Liver (tissue), 3 donors: ENCODE results near the gene CFAP77.
"Not testable (repeated sequence)": the region's sequence is repeated elsewhere in the genome, so short reads cannot be mapped to it uniquely, and the experiment has no call there.

Experiments
- CTCF ChIP-seq: fragments of 150-350 bp; IDR thresholded peaks from 2 replicates; pipeline ENCODE4 v1.5.1; 2017; ENCODE audit warnings: improper control_type of control experiment, low read depth, low read length; ENCODE audit not compliant: missing input control
- HNF4G ChIP-seq: IDR thresholded peaks from 2 replicates; pipeline ENCODE4 v1.6.1; 2016; ENCODE audit warnings: antibody characterized with exemption
- MAX ChIP-seq: IDR thresholded peaks from 2 replicates; pipeline ENCODE4 v1.6.1; 2016; ENCODE audit warnings: antibody characterized with exemption
- RAD21 ChIP-seq, 2 donors: IDR thresholded peaks; 2 replicates each; pipeline ENCODE4 v1.6.1; 2016; ENCODE audit warnings: antibody characterized with exemption in 2 of 2, mild to moderate bottlenecking in 2 of 2
- ZBTB33 ChIP-seq: IDR thresholded peaks from 2 replicates; pipeline ENCODE4 v1.6.1; 2016; ENCODE audit warnings: antibody characterized with exemption
- donor health status: healthy.
- donor health status: healthy.

- TF ChIP-seq CTCF; RAD21 (IDR thresholded peaks at IDR 0.05); MAX; HNF4G; ZBTB33: not testable (repeated sequence)
Measured at GRCh38 chr9:132568787-132569186, 158.8 kb downstream of the CFAP77 start.
